Spleen (tissue), 13 donors: Measurements from ENCODE around the gene QDPR. TPM values are rescaled to one million over a fixed set of nuclear protein-coding genes. Genes with fewer than 3 reads are reported as not detected.

Experiments used
- DNase-seq: peaks from one replicate; pipeline ENCODE4 v3.0.0-alpha.2; 2020
- H3K27ac ChIP-seq, 8 donors: fragments of 200-600 bp; sonication (generic) in 7 of 8; 1 replicate in 4 of 8; 2 replicates in 4 of 8; pipeline versions ENCODE4 v1.5.0 to v1.8.0; 2016 to 2021; ENCODE audit warnings: inconsistent platforms in 4 of 8, mild to moderate bottlenecking in 4 of 8, moderate library complexity in 1 of 8
- H3K27me3 ChIP-seq, 7 donors: fragments of 200-600 bp; sonication (generic) in 6 of 7; replicated peaks in 1 of 7; 1 replicate in 4 of 7; 2 replicates in 3 of 7; pipeline versions ENCODE4 v1.5.0 to v1.8.0; 2016 to 2021; ENCODE audit warnings: inconsistent platforms in 3 of 7, mild to moderate bottlenecking in 1 of 7
- H3K36me3 ChIP-seq, 6 donors: fragments of 200-600 bp; sonication (generic) in 5 of 6; 1 replicate in 4 of 6; 2 replicates in 2 of 6; pipeline versions ENCODE4 v1.5.0 to v1.8.0; 2016 to 2021; ENCODE audit warnings: inconsistent platforms in 2 of 6
- H3K4me1 ChIP-seq, 6 donors: fragments of 200-600 bp; sonication (generic) in 5 of 6; 1 replicate in 3 of 6; 2 replicates in 3 of 6; pipeline versions ENCODE4 v1.5.0 to v1.8.0; 2016 to 2021; ENCODE audit warnings: inconsistent platforms in 3 of 6
- H3K4me3 ChIP-seq, 8 donors: fragments of 200-600 bp; sonication (generic) in 7 of 8; 1 replicate in 4 of 8; 2 replicates in 4 of 8; pipeline versions ENCODE4 v1.5.0 to v1.8.0; 2016 to 2021; ENCODE audit warnings: inconsistent platforms in 4 of 8, mild to moderate bottlenecking in 4 of 8, moderate library complexity in 2 of 8
- H3K9me3 ChIP-seq, 8 donors: fragments of 200-600 bp; sonication (generic) in 7 of 8; 1 replicate in 4 of 8; 2 replicates in 4 of 8; pipeline versions ENCODE4 v1.5.0 to v1.8.0; 2016 to 2021; ENCODE audit warnings: inconsistent platforms in 4 of 8
- POLR2A ChIP-seq, 3 donors: fragments of 450-650 bp; IDR thresholded peaks; one replicate each; pipeline ENCODE4 v1.5.1; 2017; ENCODE audit warnings: antibody characterized with exemption in 3 of 3, mild to moderate bottlenecking in 1 of 3
- POLR2AphosphoS5 ChIP-seq, 3 donors: sonication (generic); formaldehyde crosslinking; IDR thresholded peaks; one replicate each; pipeline ENCODE4 v1.5.1; 2017; ENCODE audit warnings: antibody characterized with exemption in 3 of 3
- WGBS, 5 donors: extraction: QIAGEN DNeasy Blood & Tissue Kit in 3 of 5; methylation state at CpG; one replicate each; pipeline versions ENCODE4 v1.1.5 to v1.1.7; 2013 to 2018; 5-methylcytosine and 5-hydroxymethylcytosine counted together
- intact Hi-C: fragments of 100-400 bp; cut with DNase I; formaldehyde crosslinking; loops from one replicate; pipeline ENCODE4 v1.15.0; 2023; ENCODE audit warnings: low total_unique reads
- long read RNA-seq, 2 donors: transcript quantifications; one replicate each; lab custom pipeline, GENCODE V29; 2026
- polyA plus RNA-seq, 3 donors: library from polyadenylated mRNA; stranded (reverse); fragments of 200-250 nt; gene quantifications; one replicate each; pipeline ENCODE4 v1.2.1, GENCODE V29; 2013
- total RNA-seq, 7 donors: library from RNA; depleted of rRNA in 3 of 7; stranded (reverse); fragments of >200 nt in 3 of 7; fragmentation: NEBNext Ultra II Directional in 4 of 7; extraction: Animal tissue kit (Norgen Biotek cat#: 25700) in 4 of 7; gene quantifications; one replicate each; pipeline versions ENCODE4 v1.1.0 to v1.2.1, GENCODE V29; 2016 to 2021
- TF ChIP-seq, protein P1 (sequence below), 11 experiments: fragments of 200-600 bp in 7 of 11; fragments of 450-650 bp in 4 of 11; sonication (generic) in 4 of 11; IDR thresholded peaks in 8 of 11; conservative IDR thresholded peaks in 3 of 11; 1 replicate in 7 of 11; 2 replicates in 4 of 11; pipeline versions ENCODE4 v1.4.0 to v1.8.0; 2016 to 2021; ENCODE audit warnings: antibody characterized with exemption in 11 of 11, inconsistent platforms in 4 of 11, mild to moderate bottlenecking in 1 of 11
- donor health status: healthy with polysubstance abuse.
- donor health status: DM: no; HTN: no; CAD: no; lungs with moderate emphysema.
- donor health status: DM: no; HTN: no; CAD: no.
- donor health status: Bipolar disorder and iron deficiency.
- donor health status: healthy.
- donor health status: DM: no; HTN: no; CAD: no.
- donor health status: DM: yes; HTN: yes; CAD: no.

QDPR gene
- total RNA-seq (10 to 100 TPM in 6 of 7 donors, 1 to 10 TPM in 1; 3.8 to 23.9 (median 19.0) TPM), polyA plus RNA-seq (10 to 100 TPM in 2 of 3 donors, 1 to 10 TPM in 1; 9.5 to 18.7 (median 13.7) TPM)
- long read RNA-seq, donor 1, transcript QDPR-201 (7 exons, 1,648 nt): major isoform, 12 of 14 reads
- long read RNA-seq, donor 1, partial matches to known transcripts: 0 of 14 reads
- long read RNA-seq, donor 1, other reads (novel, unspliced or antisense): 0 of 14 reads
- long read RNA-seq, donor 2, transcript QDPR-201 (7 exons, 1,648 nt): major isoform, 12 of 19 reads
- long read RNA-seq, donor 2, partial matches to known transcripts: 5 of 19 reads
- long read RNA-seq, donor 2, other reads (novel, unspliced or antisense): 0 of 19 reads

DNA sequence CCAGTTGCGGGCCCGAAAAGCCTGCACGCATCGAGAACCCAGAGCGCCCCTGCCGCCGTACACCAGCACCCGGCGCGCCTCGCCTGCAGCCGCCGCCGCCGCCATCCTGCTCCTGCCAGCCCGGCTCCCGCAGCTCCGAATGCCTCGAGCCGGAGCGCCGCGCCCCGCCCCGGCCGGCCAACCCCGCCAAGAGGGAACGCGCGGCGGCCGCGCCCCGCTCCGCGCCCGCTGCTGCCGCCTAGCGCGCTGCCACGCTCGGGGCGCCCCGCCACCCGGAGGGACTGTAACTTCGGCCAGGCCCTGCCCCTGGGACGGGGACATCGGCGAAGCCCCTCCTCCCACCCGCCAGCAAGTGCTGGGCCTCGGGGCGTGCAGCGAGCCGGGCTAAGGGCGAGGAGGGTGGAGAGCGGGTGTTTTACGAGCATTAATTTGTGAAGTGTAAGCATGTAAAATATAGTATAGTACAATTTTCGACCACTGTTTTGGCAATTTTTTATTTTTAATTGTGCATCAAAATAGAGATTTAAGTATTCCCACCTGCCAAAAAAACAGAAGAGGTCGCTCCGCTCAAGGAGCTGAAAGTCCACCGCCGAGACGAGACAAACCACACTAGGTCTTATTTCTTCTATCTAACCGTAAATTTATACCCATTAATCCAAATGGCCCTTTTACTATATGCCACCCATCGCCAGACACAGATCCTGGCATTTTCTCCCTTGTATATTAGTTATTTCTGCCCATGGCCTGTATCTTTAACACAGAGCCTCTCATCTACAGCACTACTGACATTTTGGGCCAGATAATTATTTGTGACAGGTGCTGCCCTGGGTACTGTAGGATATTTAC is at the start of gene QDPR:
Gene QDPR (minus strand): TSS at position 141 of the 846 bp plus-strand sequence. CDS start 36 bp downstream, at position 105.
- Histone ChIP-seq H3K4me1 (peaks cover 13 to 34% (median 26%) of the 10 kb centered on the region in 6 donors), H3K36me3 (peaks cover 0 to 23% (median 8%) of the 10 kb centered on the region in 6 donors), H3K9me3 (no peaks in the 10 kb centered on the region), H3K27ac (peak within 1 kb of the TSS; percentile 35 to 84 (median 63)), H3K27me3 (no peaks in the 10 kb centered on the region), H3K4me3 (peak within 1 kb of the TSS; percentile 73 to 97 (median 77))
- intact Hi-C loops: no loop called here
- TF ChIP-seq POLR2AphosphoS5 (IDR thresholded peaks at IDR 0.05) (peak in 2 of 3 donors; percentile 50 to 62), POLR2A (IDR thresholded peaks at IDR 0.05) (no peak)
- TF ChIP-seq, protein P1, sequence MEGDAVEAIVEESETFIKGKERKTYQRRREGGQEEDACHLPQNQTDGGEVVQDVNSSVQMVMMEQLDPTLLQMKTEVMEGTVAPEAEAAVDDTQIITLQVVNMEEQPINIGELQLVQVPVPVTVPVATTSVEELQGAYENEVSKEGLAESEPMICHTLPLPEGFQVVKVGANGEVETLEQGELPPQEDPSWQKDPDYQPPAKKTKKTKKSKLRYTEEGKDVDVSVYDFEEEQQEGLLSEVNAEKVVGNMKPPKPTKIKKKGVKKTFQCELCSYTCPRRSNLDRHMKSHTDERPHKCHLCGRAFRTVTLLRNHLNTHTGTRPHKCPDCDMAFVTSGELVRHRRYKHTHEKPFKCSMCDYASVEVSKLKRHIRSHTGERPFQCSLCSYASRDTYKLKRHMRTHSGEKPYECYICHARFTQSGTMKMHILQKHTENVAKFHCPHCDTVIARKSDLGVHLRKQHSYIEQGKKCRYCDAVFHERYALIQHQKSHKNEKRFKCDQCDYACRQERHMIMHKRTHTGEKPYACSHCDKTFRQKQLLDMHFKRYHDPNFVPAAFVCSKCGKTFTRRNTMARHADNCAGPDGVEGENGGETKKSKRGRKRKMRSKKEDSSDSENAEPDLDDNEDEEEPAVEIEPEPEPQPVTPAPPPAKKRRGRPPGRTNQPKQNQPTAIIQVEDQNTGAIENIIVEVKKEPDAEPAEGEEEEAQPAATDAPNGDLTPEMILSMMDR (IDR thresholded peaks at IDR 0.05 in 8 of 11, conservative IDR thresholded peaks at IDR 0.05 in 3 of 11): peak in 4 of 11 experiments; percentile 44 to 55 (median 51)
- DNase-seq: peak; percentile 95
- 1 to 5% (median 2%) methylated on average over 22 to 65 of the region's 65 CpGs for WGBS, 5 donors

DNA sequence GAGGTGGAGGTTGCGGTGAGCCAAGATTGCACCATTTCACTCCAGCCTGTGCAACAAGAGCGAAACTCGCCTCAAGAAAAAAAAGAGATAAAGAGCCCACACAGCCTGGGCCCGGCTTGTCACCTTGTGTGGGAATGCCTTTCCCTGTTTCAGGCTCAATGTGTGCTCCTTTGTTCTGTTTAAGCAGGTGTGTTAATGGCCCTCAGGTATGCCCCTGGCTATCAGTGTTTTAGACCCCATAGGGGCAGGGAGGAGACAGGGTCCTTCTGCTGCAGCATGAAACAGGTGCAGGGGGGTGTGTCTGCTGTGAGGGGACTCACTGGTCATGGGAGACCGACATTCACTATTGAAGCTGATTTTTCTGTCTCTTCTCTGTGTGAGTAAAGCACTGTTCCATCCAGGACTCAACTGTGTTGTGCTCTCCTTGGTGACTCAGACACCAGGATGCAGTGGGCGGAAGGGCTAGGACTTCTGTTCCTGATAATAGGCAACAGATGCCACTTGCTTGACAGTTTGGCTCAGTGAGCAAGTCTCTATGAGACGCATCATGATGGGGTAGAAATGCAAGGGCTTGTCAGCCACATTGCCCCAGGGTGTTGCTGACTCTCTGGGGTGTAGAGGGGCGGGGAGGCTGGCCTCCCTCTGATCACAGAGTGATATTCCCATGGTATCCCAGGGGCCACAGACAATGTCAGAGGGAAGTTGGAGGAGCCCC is 49.5 kb upstream of the QDPR start:
- no peaks in the 10 kb centered on the region for H3K4me1 ChIP-seq
- H3K27me3 ChIP-seq: no peaks in the 10 kb centered on the region
- no peak overlapping the region for H3K4me3 ChIP-seq
- 82 to 94% (median 90%) methylated on average over 6 to 8 of the region's 8 CpGs for WGBS, 5 donors
- H3K9me3 ChIP-seq: no peaks in the 10 kb centered on the region
- H3K36me3 ChIP-seq: no peaks in the 10 kb centered on the region
- H3K27ac ChIP-seq: no peak overlapping the region
- intact Hi-C loops: no loop called here
- DNase-seq: no peak
- TF ChIP-seq POLR2A (IDR thresholded peaks at IDR 0.05) (no peak), POLR2AphosphoS5 (IDR thresholded peaks at IDR 0.05) (no peak)
- TF ChIP-seq, protein P1 (IDR thresholded peaks at IDR 0.05 in 8 of 11, conservative IDR thresholded peaks at IDR 0.05 in 3 of 11): no peak

DNA sequence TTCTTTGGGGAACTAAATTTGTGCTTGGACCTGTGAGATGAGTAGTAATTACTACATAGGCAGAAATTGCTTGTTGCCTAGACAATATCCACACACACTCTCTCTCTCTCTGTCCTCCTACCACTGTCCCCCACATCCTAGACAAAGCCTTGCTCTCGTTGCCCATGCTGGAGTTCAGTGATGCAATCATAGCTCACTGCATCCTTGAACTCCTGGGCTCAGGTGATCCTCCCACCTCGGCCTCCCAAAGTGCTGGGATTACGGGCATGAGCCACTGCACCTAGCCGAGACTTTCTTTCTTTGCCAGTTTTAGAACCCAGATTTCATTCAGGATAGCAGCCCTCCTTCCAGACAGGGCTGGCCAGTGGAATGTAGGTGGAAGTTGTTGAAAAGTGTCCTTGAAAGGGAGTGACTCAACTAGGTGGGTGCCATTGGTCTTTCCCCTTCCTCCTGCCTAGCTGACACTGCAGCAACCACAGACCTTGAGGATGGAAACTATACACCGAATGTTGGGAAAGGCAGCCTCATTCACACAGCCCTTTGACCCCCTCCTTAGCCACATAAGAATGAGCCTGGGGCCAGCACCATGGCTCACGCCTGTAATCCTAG is 48.3 kb upstream of the QDPR start:
- H3K36me3 ChIP-seq: no peaks in the 10 kb centered on the region
- H3K27me3 ChIP-seq: peaks cover 0 to 4% (median 0%) of the 10 kb centered on the region in 7 donors
- no peaks in the 10 kb centered on the region for H3K9me3 ChIP-seq
- H3K4me3 ChIP-seq: no peak overlapping the region
- 74 to 86% (median 81%) methylated on average over 6 of the region's 6 CpGs for WGBS, 5 donors
- intact Hi-C loops: no loop called here
- no peaks in the 10 kb centered on the region for H3K4me1 ChIP-seq
- DNase-seq: no peak
- H3K27ac ChIP-seq: no peak overlapping the region
- TF ChIP-seq POLR2A (IDR thresholded peaks at IDR 0.05) (no peak), POLR2AphosphoS5 (IDR thresholded peaks at IDR 0.05) (no peak)

DNA sequence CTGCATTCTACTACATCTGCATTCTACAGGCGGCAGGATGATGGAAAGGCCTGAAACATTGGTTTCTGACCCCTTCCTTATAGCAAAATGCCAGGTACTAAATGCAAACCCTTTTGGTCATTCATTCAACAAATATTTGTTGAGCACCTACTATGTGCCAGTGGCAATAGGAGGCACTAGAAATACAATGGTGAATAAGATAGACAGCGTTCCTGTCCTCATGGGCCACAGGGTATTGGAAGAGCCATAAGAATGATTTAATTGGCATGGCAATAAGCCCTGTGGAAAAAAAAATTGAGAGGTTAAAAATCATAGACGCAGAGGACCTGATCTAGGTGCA is 47.8 kb upstream of the QDPR start:
- no peak overlapping the region for H3K27ac ChIP-seq
- H3K9me3 ChIP-seq: no peaks in the 10 kb centered on the region
- no peaks in the 10 kb centered on the region for H3K36me3 ChIP-seq
- no peaks in the 10 kb centered on the region for H3K4me1 ChIP-seq
- DNase-seq: no peak
- peaks cover 0 to 4% (median 0%) of the 10 kb centered on the region in 7 donors for H3K27me3 ChIP-seq
- 89 to 95% (median 92%) methylated on average over 3 of the region's 3 CpGs for WGBS, 5 donors
- H3K4me3 ChIP-seq: no peak overlapping the region
- TF ChIP-seq, protein P1 (IDR thresholded peaks at IDR 0.05 in 8 of 11, conservative IDR thresholded peaks at IDR 0.05 in 3 of 11): no peak
- TF ChIP-seq POLR2A (IDR thresholded peaks at IDR 0.05) (no peak), POLR2AphosphoS5 (IDR thresholded peaks at IDR 0.05) (no peak)
- intact Hi-C loops: no loop called here
